H9 (cell line): ENCODE results near the gene UBALD2. TPM values are rescaled to one million over a fixed set of nuclear protein-coding genes. Genes with fewer than 3 reads are reported as not detected.

Experiments used
- DNase-seq: peaks from one replicate; pipeline ENCODE4 v3.0.0-alpha.2; 2017
- H2AFZ ChIP-seq: one replicate; pipeline ENCODE4 v1.6.1; 2013; ENCODE audit warnings: mild to moderate bottlenecking, low read length, control low read depth, moderate library complexity
- H2AK5ac ChIP-seq: 2 replicates; pipeline ENCODE4 v1.6.1; 2013; ENCODE audit warnings: low read length, control low read depth, mixed read lengths; ENCODE audit not compliant: insufficient read length
- H2BK120ac ChIP-seq: one replicate; pipeline ENCODE4 v1.6.1; 2013; ENCODE audit warnings: low read depth, mild to moderate bottlenecking, low read length, control low read depth, inconsistent platforms; ENCODE audit not compliant: poor library complexity, severe bottlenecking
- H2BK12ac ChIP-seq: 2 replicates; pipeline ENCODE4 v1.6.1; 2013; ENCODE audit warnings: low read length, control low read depth, mixed read lengths, low read depth; ENCODE audit not compliant: insufficient read length
- H2BK15ac ChIP-seq: 2 replicates; pipeline ENCODE4 v1.6.1; 2013; ENCODE audit warnings: low read depth, low read length, control low read depth
- H2BK20ac ChIP-seq: one replicate; pipeline ENCODE4 v1.6.1; 2013; ENCODE audit warnings: low read depth, mild to moderate bottlenecking, low read length, control low read depth, inconsistent platforms; ENCODE audit not compliant: poor library complexity, severe bottlenecking
- H2BK5ac ChIP-seq: 2 replicates; pipeline ENCODE4 v1.6.1; 2013; ENCODE audit warnings: low read length, control low read depth, mixed read lengths; ENCODE audit not compliant: insufficient read length
- H3K14ac ChIP-seq: 2 replicates; pipeline ENCODE4 v1.6.1; 2013; ENCODE audit warnings: low read length, control low read depth; ENCODE audit not compliant: insufficient read depth
- H3K18ac ChIP-seq: 2 replicates; pipeline ENCODE4 v1.6.1; 2013; ENCODE audit warnings: low read depth, mild to moderate bottlenecking, mixed read lengths, low read length, control low read depth; ENCODE audit not compliant: insufficient read length
- H3K23ac ChIP-seq: 2 replicates; pipeline ENCODE4 v1.6.1; 2013; ENCODE audit warnings: low read length, control low read depth, mixed read lengths, low read depth; ENCODE audit not compliant: insufficient read length
- H3K23me2 ChIP-seq: 2 replicates; pipeline ENCODE4 v1.6.1; 2013; ENCODE audit warnings: low read depth, mild to moderate bottlenecking, mixed read lengths, low read length, control low read depth; ENCODE audit not compliant: insufficient read length, poor library complexity, severe bottlenecking
- H3K27ac ChIP-seq: 2 replicates; pipeline ENCODE4 v1.5.1; 2013; ENCODE audit warnings: low read length, control low read depth, mixed read lengths, low read depth; ENCODE audit not compliant: insufficient read length
- H3K27me3 ChIP-seq: 2 replicates; pipeline ENCODE4 v1.6.1; 2013; ENCODE audit warnings: low read length, control low read depth, inconsistent platforms; ENCODE audit not compliant: insufficient read depth
- H3K4ac ChIP-seq: 2 replicates; pipeline ENCODE4 v1.6.1; 2013; ENCODE audit warnings: low read depth, mild to moderate bottlenecking, control low read depth, inconsistent platforms, low read length, moderate library complexity
- H3K4me1 ChIP-seq: 2 replicates; pipeline ENCODE4 v1.6.1; 2013; ENCODE audit warnings: low read length, control low read depth, inconsistent platforms; ENCODE audit not compliant: insufficient read depth
- H3K4me2 ChIP-seq: 2 replicates; pipeline ENCODE4 v1.6.1; 2013; ENCODE audit warnings: low read length, control low read depth, mixed read lengths; ENCODE audit not compliant: insufficient read length, insufficient read depth
- H3K56ac ChIP-seq: 2 replicates; pipeline ENCODE4 v1.6.1; 2013; ENCODE audit warnings: low read depth, mild to moderate bottlenecking, mixed read lengths, low read length, control low read depth; ENCODE audit not compliant: insufficient read length
- H3K79me1 ChIP-seq: 2 replicates; pipeline ENCODE4 v1.6.1; 2013; ENCODE audit warnings: low read depth, mild to moderate bottlenecking, moderate library complexity, low read length, control low read depth, inconsistent platforms; ENCODE audit not compliant: insufficient read depth, poor library complexity, severe bottlenecking
- H3K79me2 ChIP-seq: 2 replicates; pipeline ENCODE4 v1.6.1; 2013; ENCODE audit warnings: low read length, control low read depth, inconsistent platforms; ENCODE audit not compliant: insufficient read depth
- H3K9ac ChIP-seq: 2 replicates; pipeline ENCODE4 v1.6.1; 2013; ENCODE audit warnings: low read length, control low read depth, mixed read lengths; ENCODE audit not compliant: insufficient read length; ENCODE audit errors: extremely low read depth
- H3K9me3 ChIP-seq: one replicate; pipeline ENCODE4 v1.6.1; 2013; ENCODE audit warnings: low read depth, low read length, inconsistent platforms; ENCODE audit not compliant: control insufficient read depth
- H3T11ph ChIP-seq: one replicate; pipeline ENCODE4 v1.6.1; 2013; ENCODE audit warnings: mild to moderate bottlenecking, low read length, control low read depth, inconsistent platforms
- H4K20me1 ChIP-seq: one replicate; pipeline ENCODE4 v1.6.1; 2013; ENCODE audit not compliant: control insufficient read depth, insufficient read length, insufficient read depth
- H4K5ac ChIP-seq: 2 replicates; pipeline ENCODE4 v1.6.1; 2013; ENCODE audit warnings: low read depth, mild to moderate bottlenecking, mixed read lengths, low read length, control low read depth; ENCODE audit not compliant: insufficient read length
- H4K8ac ChIP-seq: replicated peaks from 2 replicates; pipeline ENCODE4 v1.6.1; 2013; ENCODE audit warnings: low read length, control low read depth, mixed read lengths, low read depth; ENCODE audit not compliant: insufficient read length
- H4K91ac ChIP-seq: 2 replicates; pipeline ENCODE4 v1.6.1; 2013; ENCODE audit warnings: low read depth, mild to moderate bottlenecking, moderate library complexity, mixed read lengths, low read length, control low read depth; ENCODE audit not compliant: insufficient read length
- H3K27ac Mint-ChIP-seq, 3 experiments: 2 replicates in 2 of 3; 3 replicates in 1 of 3; pipeline ENCODE4 v1.8.0; 2020 to 2021; ENCODE audit warnings: mixed read lengths in 3 of 3, mild to moderate bottlenecking in 1 of 3, moderate library complexity in 1 of 3
- H3K27me3 Mint-ChIP-seq: 2 replicates; pipeline ENCODE4 v1.8.0; 2021; ENCODE audit warnings: low read depth, mild to moderate bottlenecking, moderate library complexity, mixed read lengths
- H3K36me3 Mint-ChIP-seq, 3 experiments: 2 replicates in 2 of 3; 3 replicates in 1 of 3; pipeline ENCODE4 v1.8.0; 2020 to 2021; ENCODE audit warnings: low read depth in 3 of 3, mixed read lengths in 3 of 3; ENCODE audit not compliant: insufficient read depth in 1 of 3
- H3K4me1 Mint-ChIP-seq, 2 experiments: 2 replicates each; pipeline ENCODE4 v1.8.0; 2020; ENCODE audit warnings: mixed read lengths in 2 of 2
- H3K4me3 Mint-ChIP-seq, 2 experiments: 2 replicates in 1 of 2; 3 replicates in 1 of 2; pipeline ENCODE4 v1.8.0; 2020 to 2021; ENCODE audit warnings: mild to moderate bottlenecking in 2 of 2, mixed read lengths in 2 of 2, moderate library complexity in 1 of 2
- H3K9me3 Mint-ChIP-seq, 2 experiments: 2 replicates in 1 of 2; 3 replicates in 1 of 2; pipeline ENCODE4 v1.8.0; 2020; ENCODE audit warnings: mild to moderate bottlenecking in 2 of 2, mixed read lengths in 2 of 2, moderate library complexity in 1 of 2
- WGBS: extraction: QIAGEN DNeasy Blood & Tissue Kit; methylation state at CpG from one replicate; pipeline ENCODE4 v1.1.7; 2013; ENCODE audit warnings: missing lambda C conversion rate, low lambda C conversion rate, mixed read lengths; ENCODE audit not compliant: insufficient read length; ENCODE audit errors: extremely low coverage; 5-methylcytosine and 5-hydroxymethylcytosine counted together
- total RNA-seq: library from RNA; stranded (reverse); gene quantifications from 2 replicates; pipeline ENCODE4 v1.2.1, GENCODE V29; 2021
- TF ChIP-seq, protein P1 (sequence below): fragments of 200-600 bp; sonication (generic); conservative IDR thresholded peaks from 3 replicates; pipeline ENCODE4 v1.8.0; 2021; ENCODE audit warnings: antibody characterized with exemption, mild to moderate bottlenecking

UBALD2 gene
- total RNA-seq, 1 experiment from 2014 or later = 25.8 TPM

DNA sequence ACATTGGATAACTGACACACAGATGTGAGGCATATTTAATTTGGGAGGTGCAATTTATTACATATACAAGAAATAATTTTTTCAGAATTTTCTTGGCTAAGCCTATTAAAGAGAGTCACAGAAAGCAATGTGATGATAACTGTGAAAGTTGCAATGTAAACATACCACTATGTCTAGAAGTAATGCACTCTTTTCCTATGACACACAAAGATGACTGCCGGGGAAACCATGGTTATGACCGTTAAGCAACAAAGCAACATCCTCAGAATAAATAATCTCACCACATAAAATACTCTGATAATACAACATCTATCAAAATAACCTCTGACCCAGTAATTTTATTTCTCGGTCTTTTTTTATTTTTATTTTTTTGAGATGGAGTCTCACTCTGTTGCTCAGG, 53.4 kb downstream of the UBALD2 start:
- Histone ChIP-seq H2BK15ac (no peak overlapping the region), H3K4me2 (no peak overlapping the region), H3K79me1 (no peaks in the 10 kb centered on the region), H3T11ph (no peak overlapping the region), H2AFZ (no peak overlapping the region), H3K18ac (no peak overlapping the region), H4K91ac (no peak overlapping the region), H2BK5ac (no peak overlapping the region), H3K79me2 (no peaks in the 10 kb centered on the region), H4K5ac (no peak overlapping the region), H3K9me3 (no peaks in the 10 kb centered on the region), H3K23ac (no peak overlapping the region), H2AK5ac (no peak overlapping the region), H4K20me1 (no peaks in the 10 kb centered on the region), H4K8ac (no peak overlapping the region), H2BK120ac (no peak overlapping the region), H3K23me2 (no peaks in the 10 kb centered on the region), H2BK20ac (no peak overlapping the region), H3K27me3 (no peaks in the 10 kb centered on the region), H3K4me1 (no peaks in the 10 kb centered on the region), H3K27ac (no peak overlapping the region), H3K56ac (no peak overlapping the region), H3K14ac (no peak overlapping the region), H3K4ac (no peak overlapping the region), H3K9ac (no peak overlapping the region), H2BK12ac (no peak overlapping the region)
- no peak overlapping the region for H3K4me3 Mint-ChIP-seq
- H3K4me1 Mint-ChIP-seq = 0 out of 4 replicates have a peak, but pooled peaks cover 0 to 4% of the 10 kb centered on the region in 2 experiments
- H3K36me3 Mint-ChIP-seq = peaks cover 4 to 28% (median 27%) of the 10 kb centered on the region in 3 experiments; a peak in 6 of 7 replicates
- no peak for DNase-seq
- TF ChIP-seq, protein P1, sequence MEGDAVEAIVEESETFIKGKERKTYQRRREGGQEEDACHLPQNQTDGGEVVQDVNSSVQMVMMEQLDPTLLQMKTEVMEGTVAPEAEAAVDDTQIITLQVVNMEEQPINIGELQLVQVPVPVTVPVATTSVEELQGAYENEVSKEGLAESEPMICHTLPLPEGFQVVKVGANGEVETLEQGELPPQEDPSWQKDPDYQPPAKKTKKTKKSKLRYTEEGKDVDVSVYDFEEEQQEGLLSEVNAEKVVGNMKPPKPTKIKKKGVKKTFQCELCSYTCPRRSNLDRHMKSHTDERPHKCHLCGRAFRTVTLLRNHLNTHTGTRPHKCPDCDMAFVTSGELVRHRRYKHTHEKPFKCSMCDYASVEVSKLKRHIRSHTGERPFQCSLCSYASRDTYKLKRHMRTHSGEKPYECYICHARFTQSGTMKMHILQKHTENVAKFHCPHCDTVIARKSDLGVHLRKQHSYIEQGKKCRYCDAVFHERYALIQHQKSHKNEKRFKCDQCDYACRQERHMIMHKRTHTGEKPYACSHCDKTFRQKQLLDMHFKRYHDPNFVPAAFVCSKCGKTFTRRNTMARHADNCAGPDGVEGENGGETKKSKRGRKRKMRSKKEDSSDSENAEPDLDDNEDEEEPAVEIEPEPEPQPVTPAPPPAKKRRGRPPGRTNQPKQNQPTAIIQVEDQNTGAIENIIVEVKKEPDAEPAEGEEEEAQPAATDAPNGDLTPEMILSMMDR = no peak
- no peaks in the 10 kb centered on the region for H3K9me3 Mint-ChIP-seq
- no peak overlapping the region for H3K27ac Mint-ChIP-seq
- no peaks in the 10 kb centered on the region for H3K27me3 Mint-ChIP-seq
- WGBS = 100% methylated on average over 1 of the region's 3 CpGs

Other genes starting within 250 kb of the UBALD2 start
- gene EVPL, start 238.0 kb upstream of the UBALD2 start, total RNA-seq = 0.48 and 0.53 TPM in 2 replicates
- gene SRP68, start 192.8 kb upstream of the UBALD2 start, total RNA-seq = 85.1 and 86.1 TPM in 2 replicates
- gene GALR2, start 190.6 kb upstream of the UBALD2 start, total RNA-seq = 0.79 and 0.81 TPM in 2 replicates
- gene ZACN, start 186.2 kb upstream of the UBALD2 start, total RNA-seq = 0.09 and 0.31 TPM in 2 replicates
- gene EXOC7, start 161.6 kb upstream of the UBALD2 start, total RNA-seq = 160 and 162 TPM in 2 replicates
- 3.7 and 4.0 TPM in 2 replicates for gene FOXJ1, start 124.1 kb upstream of the UBALD2 start, total RNA-seq
- 7.7 and 9.9 TPM in 2 replicates for gene RNF157, start 24.9 kb upstream of the UBALD2 start, total RNA-seq
- gene QRICH2, start 42.9 kb downstream of the UBALD2 start, total RNA-seq = 2.2 and 3.2 TPM in 2 replicates
- gene PRPSAP1, start 88.6 kb downstream of the UBALD2 start, total RNA-seq = 38.4 and 40.2 TPM in 2 replicates
- gene SPHK1, start 119.3 kb downstream of the UBALD2 start, total RNA-seq = 1.4 and 1.8 TPM in 2 replicates
- gene UBE2O, start 187.8 kb downstream of the UBALD2 start, total RNA-seq = 47.7 and 52.6 TPM in 2 replicates
- gene AANAT, start 202.3 kb downstream of the UBALD2 start, total RNA-seq = 0.15 and 0.55 TPM in 2 replicates
- 17.1 and 19.7 TPM in 2 replicates for gene RHBDF2, start 236.1 kb downstream of the UBALD2 start, total RNA-seq